ENCODE measurements around the gene CEP295NL. TPM values are rescaled to one million over a fixed set of nuclear protein-coding genes. Genes with fewer than 3 reads are reported as not detected.

Gene CEP295NL
- total and polyA plus RNA-seq, 8 donors, result 0.21 to 5.1 (median 2.7) TPM

DNA sequence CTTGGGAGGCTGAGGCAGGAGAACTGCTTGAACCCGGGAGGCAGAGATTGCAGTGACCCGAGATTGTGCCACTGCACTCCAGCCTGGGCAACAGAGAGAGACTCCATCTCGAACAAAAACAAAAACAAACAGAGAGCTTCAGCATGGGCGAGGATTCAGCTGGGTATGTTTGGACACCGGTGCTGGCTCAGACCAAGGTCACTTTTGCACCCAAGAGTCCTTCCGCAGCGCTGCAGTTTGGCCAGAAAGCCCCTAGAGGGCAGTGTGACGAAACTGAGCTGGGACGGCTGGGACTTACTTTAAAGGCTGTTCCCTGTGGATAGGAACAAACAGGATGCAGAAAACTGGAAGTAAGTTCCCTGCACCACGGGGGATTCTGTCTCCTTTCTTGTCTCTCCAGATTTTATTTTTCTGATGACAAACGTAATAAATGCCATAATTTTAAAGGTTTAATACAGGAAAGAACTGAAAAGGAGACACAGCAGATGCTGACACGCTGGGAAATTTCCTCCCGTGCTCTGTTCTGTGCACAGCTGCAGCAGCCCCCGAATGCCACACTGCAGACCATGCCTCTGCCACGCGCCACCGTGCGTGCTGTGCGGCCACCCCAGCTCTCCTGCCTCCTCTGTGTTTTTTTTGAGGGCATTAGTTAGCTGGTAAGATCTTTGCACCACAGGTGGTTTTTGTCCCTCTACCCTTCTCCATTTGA, 37.2 kb downstream of the CEP295NL start:
- TF ChIP-seq, protein P1, sequence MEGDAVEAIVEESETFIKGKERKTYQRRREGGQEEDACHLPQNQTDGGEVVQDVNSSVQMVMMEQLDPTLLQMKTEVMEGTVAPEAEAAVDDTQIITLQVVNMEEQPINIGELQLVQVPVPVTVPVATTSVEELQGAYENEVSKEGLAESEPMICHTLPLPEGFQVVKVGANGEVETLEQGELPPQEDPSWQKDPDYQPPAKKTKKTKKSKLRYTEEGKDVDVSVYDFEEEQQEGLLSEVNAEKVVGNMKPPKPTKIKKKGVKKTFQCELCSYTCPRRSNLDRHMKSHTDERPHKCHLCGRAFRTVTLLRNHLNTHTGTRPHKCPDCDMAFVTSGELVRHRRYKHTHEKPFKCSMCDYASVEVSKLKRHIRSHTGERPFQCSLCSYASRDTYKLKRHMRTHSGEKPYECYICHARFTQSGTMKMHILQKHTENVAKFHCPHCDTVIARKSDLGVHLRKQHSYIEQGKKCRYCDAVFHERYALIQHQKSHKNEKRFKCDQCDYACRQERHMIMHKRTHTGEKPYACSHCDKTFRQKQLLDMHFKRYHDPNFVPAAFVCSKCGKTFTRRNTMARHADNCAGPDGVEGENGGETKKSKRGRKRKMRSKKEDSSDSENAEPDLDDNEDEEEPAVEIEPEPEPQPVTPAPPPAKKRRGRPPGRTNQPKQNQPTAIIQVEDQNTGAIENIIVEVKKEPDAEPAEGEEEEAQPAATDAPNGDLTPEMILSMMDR (IDR thresholded peaks at IDR 0.05), result peak; percentile 92 to 98 (median 93)
- H3K27me3 ChIP-seq, result no peaks in the 10 kb centered on the region
- FAIRE-seq, result no peak

DNA sequence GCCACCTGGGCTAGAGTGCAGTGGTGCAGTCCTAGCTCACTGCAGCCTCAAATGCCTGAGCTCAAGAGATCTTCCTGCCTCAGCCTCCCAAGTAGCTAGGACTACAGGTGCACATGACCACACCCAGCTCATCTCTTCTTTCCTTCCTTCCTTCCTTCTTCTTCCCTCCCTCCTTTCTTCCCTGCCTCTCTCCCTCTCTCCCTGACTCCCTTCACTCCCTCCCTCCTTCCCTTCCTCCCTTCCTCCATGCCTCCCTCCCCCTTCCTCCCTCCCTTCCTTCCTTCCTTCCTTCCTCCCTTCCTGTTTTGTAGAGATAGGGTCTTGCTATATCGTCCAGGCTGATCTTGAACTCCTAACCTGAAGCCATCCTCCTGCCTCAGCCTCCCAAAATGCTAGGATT, 38.9 kb downstream of the CEP295NL start:
- Histone ChIP-seq H3K4me3 (no peak overlapping the region), H3K27me3 (no peaks in the 10 kb centered on the region), H3K9me3 (no peaks in the 10 kb centered on the region), H3K27ac (no peak overlapping the region), H3K4me1 (peaks cover 4 to 24% (median 8%) of the 10 kb centered on the region in 3 donors), H3K36me3 (peaks cover 0 to 6% (median 5%) of the 10 kb centered on the region in 3 donors)
- DNase-seq (no peak), FAIRE-seq (no peak), ATAC-seq (no peak)
- intact Hi-C loops (cut with DNase I), result no loop called here
- WGBS, 2 donors, result 73 to 100% methylated on average over 1 of the region's 1 CpG
- TF ChIP-seq, protein P1 (IDR thresholded peaks at IDR 0.05), result no peak

More for the DNA sequence above, 37.2 kb downstream of the CEP295NL start:
- H3K36me3 ChIP-seq, result peaks cover 0 to 18% (median 5%) of the 10 kb centered on the region in 3 donors
- WGBS, 2 donors, result 12 to 14% methylated on average over 19 of the region's 19 CpGs
- peak overlapping the region in 3 of 4 donors; percentile 6 to 41 (median 37) for H3K27ac ChIP-seq
- no peaks in the 10 kb centered on the region for H3K9me3 ChIP-seq
- intact Hi-C loops (cut with DNase I), result loop anchor here in 2 of 3 donors (5.0 kb wide), 2 partner anchors 101 to 106 kb away; no protein-coding TSS in a partner anchor
- no peak overlapping the region for H3K4me3 ChIP-seq
- peaks cover 4 to 24% (median 8%) of the 10 kb centered on the region in 3 donors for H3K4me1 ChIP-seq
- ATAC-seq (peak; percentile 51 to 86 (median 82)), DNase-seq (peak; percentile 80 to 94 (median 92))

DNA sequence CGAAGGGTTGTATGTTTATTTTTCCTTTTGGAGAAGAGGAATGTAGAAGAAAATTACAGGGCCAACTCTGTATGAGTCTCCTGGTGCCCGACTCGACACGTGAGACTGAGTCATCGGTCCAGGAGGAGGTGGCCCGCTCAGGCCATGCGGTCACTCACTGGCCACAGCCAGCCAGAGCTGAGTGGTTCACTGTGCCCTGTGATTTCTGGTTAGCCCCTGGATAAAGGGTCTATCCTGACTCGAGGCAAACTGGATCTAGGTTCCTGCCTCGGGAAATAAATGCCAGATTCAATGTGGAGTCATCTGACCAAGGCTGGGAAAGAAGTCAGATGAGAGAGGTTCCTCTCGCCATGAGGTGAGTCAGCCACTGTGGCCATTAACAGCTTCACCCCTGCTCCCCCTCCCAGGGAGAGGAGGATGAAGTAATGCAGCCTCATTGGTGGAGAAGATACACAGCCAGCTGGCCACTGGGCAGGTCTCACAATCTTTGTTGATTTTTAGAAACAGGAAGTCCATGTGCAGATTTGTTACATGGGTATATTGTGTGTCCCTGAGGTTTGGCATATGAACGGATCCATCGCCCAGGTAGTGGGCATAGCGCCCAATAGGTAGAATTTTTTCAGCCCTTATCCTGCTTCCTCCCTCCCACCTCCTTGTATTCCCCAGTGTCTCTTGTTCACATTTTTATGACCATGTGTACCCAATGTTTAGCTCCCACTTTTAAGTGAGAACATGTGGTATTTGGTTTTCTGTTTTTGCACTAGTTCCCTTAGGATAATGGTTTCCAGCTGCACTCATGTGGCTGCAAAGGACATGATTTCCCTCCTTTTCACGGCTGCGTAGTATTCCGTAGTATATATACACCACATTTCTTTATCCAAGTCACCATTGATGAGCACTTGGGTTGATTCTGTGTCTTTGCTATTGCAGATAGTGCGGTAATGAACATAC, 40.7 kb downstream of the CEP295NL start:
- Histone ChIP-seq H3K27me3 (no peaks in the 10 kb centered on the region), H3K27ac (peak overlapping the region; percentile 41 to 92 (median 82)), H3K4me1 (peaks cover 4 to 24% (median 8%) of the 10 kb centered on the region in 3 donors), H3K9me3 (no peaks in the 10 kb centered on the region), H3K36me3 (peaks cover 0 to 1% (median 0%) of the 10 kb centered on the region in 3 donors), H3K4me3 (no peak overlapping the region)
- intact Hi-C loops (cut with DNase I), result no loop called here
- TF ChIP-seq, protein P1 (IDR thresholded peaks at IDR 0.05), result no peak
- WGBS, 2 donors, result 65 to 68% methylated on average over 17 of the region's 17 CpGs
- DNase-seq, result peak; percentile 76 to 94 (median 88)
- FAIRE-seq, result no peak
- peak; percentile 89 to 94 (median 92) for ATAC-seq

DNA sequence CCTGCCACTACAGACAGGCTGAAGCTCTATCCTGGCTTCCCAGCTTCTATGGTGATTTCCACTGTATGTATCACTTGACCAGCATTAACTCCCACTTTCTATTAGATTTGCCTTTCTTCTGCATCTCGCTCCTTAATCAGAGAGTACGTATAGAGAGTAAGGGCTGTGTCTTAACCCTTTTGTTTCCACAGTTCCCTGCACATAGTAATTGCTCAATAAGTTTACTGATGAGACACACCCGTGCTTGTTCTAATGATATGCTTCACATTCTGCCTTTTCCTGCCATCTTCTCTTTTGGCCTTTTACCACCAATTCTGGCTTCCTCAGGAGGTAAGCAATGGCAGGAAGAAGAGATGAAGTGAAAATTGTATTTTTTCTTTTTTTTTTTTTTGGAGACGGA, 41.8 kb downstream of the CEP295NL start:
- intact Hi-C loops (cut with DNase I), result no loop called here
- no peak for ATAC-seq
- peaks cover 4 to 22% (median 8%) of the 10 kb centered on the region in 3 donors for H3K4me1 ChIP-seq
- no peaks in the 10 kb centered on the region for H3K9me3 ChIP-seq
- DNase-seq, result no peak
- peaks cover 0 to 12% (median 0%) of the 10 kb centered on the region in 3 donors for H3K36me3 ChIP-seq
- no peaks in the 10 kb centered on the region for H3K27me3 ChIP-seq
- TF ChIP-seq, protein P1 (IDR thresholded peaks at IDR 0.05), result no peak
- no peak for FAIRE-seq
- 93 to 95% methylated on average over 4 of the region's 4 CpGs for WGBS, 2 donors
- peak overlapping the region in 3 of 4 donors; percentile 82 to 92 (median 83) for H3K27ac ChIP-seq
- H3K4me3 ChIP-seq, result no peak overlapping the region

All from pancreas (tissue), 10 donors.